GM19238 (cell line): ENCODE measurements around the gene PCDH9.

Experiments used
- DNase-seq: peaks from one replicate; pipeline ENCODE4 v3.0.0; 2011; ENCODE audit warnings: low spot score; ENCODE audit not compliant: insufficient read length

Gene PCDH9

DNA sequence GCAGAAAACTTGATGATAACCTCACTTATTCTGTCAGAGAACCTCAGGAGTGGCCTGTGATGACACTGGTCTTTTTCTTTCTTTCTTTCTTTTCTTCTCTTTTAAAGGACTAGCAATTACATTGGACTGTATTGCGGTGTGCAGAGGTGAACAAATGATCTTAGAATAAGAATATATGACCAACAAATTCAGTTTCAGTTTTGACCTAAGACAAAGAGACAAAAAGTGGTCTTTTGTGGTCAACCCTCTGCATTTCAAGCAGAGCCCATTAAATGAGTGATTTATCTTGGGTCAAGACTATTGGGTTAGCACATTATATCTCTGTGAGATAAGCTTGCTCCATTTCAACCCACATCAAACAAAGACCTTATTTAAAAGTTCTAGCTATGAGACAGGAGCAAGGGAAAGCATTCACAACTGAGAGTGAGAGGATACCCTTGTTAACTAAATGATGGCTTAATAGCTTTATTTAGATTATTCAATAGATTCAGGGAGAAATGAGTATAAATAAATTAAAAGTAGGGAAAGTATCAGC is 644.4 kb downstream of the PCDH9 start:
- DNase-seq: no peak

GRCh38 chr13:66581675-66582074 is 648.5 kb downstream of the PCDH9 start:
- DNase-seq: no peak

GRCh38 chr13:66578305-66578704 is 651.8 kb downstream of the PCDH9 start:
- DNase-seq: no peak

- no peak for DNase-seq
Measured at GRCh38 chr13:66577358-66577757, 652.8 kb downstream of the PCDH9 start.

GRCh38 chr13:66576381-66576780 is 653.8 kb downstream of the PCDH9 start:
- DNase-seq: no peak

GRCh38 chr13:66574606-66575005 is 655.5 kb downstream of the PCDH9 start:
- no peak for DNase-seq

GRCh38 chr13:66567899-66568612 is 662.1 kb downstream of the PCDH9 start:
- no peak for DNase-seq

DNA sequence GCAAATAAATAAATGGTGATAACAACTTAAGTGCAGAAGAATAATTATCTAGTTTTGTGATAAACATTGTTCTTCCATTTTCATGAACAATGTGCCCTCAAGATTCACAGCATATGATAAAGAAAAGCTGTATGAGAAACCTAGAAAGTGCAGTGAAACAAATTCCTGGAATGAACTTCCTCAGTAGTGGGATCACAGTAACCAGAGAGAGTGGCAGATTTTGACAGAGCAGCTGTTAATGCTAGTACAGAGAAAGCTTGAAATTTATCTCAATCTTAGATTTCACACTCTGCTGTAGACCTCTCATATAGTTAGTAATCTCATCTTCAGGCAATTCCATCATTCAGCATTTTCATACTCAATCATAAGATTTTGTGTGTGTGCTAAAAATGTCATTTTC is 664.9 kb downstream of the PCDH9 start:
- no peak for DNase-seq

DNA sequence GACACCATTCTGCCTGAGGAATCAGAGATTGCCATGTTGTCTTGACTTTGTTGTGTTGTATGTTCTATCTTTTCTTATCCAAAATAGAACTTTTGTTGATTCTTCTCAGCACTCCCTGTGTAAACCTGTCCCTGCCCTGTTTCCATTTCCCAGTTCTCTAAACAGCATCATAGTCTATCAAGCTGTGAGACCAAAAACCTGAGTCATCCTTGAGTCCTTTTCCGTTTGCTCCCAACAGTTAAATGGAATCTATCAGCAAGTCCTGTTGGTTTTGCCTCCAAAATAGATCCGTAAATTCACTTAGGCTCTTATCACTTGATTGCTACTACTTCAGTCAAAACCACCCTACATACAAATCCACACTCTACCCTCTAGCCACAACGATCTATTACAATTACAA is 667.1 kb downstream of the PCDH9 start:
- no peak for DNase-seq

DNA sequence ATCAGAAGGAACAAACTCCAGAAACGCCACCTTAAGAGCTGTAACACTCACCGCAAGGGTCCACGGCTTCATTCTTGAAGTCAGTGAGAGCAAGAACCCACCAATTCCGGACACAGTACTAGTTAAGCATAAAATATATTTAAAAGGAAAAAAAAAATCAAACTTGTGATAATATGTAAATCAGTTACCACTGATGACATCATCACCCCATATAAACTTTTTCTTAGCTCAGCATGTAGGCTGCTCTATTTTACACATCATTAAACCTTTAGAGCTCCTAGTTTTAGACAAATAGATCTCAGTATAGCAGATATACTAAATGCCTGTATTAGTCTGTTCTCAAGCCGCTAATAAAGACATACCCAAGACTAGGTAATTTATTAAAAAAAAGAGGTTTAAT is 668.1 kb downstream of the PCDH9 start:
- DNase-seq: no peak

- DNase-seq: no peak
Measured at GRCh38 chr13:66560991-66561390, 669.1 kb downstream of the PCDH9 start.

DNA sequence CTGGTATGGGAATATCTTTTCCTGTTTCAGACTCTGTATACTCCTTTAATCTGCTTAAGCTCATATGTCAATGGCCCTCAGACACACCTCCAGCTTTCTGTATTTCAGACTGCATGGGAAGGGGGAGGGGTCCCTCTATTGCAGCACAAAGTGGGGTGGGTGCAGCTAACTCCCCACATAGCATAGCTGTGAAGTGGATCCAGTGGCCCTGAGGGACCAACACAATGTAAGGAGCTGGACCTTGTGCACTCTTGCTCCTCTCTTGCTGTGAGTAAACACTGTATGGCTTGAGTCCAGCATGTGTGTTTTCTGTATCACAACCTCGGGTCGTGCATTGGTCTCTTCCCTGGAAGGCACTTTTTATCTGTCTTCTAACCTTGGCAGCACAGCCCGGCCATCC is 669.9 kb downstream of the PCDH9 start:
- no peak for DNase-seq

DNA sequence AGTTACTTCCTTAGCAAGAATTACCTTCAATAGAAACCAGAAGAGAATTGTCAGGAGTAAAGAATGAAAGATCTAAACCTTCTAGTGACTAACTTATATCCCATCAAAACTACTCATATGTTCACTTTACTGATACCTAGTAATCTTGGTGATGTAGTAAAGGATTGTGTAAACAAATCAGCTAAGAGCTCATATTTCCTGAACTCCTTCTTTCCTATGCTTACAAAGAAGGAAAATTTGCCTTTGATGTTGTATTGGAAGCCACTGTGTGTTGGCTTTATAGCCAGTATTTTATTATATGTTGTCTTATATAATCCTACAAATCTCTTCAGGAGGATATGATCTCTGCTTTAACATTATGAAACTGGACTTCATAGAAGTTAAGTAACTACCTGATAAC is 671.0 kb downstream of the PCDH9 start:
- no peak for DNase-seq

- no peak for DNase-seq
Measured at GRCh38 chr13:66558506-66558905, 671.6 kb downstream of the PCDH9 start.

- no peak for DNase-seq
Measured at GRCh38 chr13:66557357-66557756, 672.8 kb downstream of the PCDH9 start.

- DNase-seq: no peak
Measured at GRCh38 chr13:66556306-66556705, 673.8 kb downstream of the PCDH9 start.

- DNase-seq: no peak
Measured at GRCh38 chr13:66553391-66553790, 676.7 kb downstream of the PCDH9 start.

GRCh38 chr13:66551128-66551527 is 679.0 kb downstream of the PCDH9 start:
- DNase-seq: no peak

DNA sequence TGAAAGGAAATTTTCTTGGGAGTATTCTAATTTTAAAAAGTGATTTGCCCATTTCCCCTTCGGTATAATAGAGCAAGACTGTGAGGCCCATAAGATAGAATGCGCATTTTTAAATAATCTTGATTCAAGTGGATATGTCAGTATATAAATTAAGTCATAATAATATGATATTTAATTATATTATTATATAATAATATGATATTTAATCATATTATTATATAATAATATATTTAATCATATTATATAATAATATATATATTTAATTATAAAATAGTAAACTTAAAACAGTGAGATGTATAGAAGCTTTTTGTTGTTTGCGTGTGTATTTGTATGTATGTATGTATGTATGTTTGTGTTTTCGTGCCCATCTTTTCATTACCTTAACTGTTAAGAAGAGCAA is 682.5 kb downstream of the PCDH9 start:
- no peak for DNase-seq

DNA sequence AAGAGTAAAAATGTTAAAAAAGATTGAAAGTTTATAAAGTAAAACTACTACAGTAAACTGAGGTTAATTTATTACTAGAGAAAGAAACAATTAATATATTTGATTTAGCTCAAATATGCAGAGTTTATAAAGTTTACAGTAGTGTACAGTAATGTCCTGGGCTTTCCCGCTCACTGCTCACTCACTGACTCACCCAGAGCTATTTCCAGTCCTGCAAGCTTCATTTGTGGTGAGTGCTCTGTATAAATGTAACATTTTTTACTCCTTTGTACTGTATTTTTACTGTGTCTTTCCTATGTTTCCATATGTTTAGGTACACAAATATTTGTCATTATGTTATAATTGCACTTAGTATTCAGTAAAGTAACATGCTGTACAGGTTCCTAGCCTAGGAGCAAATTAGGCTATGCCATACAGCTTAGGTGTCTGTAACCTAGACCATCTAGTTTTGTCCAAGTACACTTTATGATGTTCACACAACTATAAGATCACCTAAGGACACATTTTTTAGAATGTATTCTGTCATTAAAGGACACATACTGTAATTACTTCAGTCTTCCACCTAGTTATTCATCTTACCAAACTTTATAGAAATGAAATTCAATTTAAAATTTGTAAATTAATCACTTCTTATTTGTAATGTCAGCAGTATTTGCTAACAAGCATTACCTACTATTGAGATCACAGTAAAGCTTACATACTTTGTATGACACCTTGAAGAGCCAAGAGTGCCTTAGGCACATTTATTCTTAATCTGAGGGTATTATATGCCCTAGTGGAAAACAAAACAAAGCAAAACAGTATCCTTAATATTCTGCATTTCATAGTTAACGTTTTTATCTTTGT is 683.4 kb downstream of the PCDH9 start:
- no peak for DNase-seq

DNA sequence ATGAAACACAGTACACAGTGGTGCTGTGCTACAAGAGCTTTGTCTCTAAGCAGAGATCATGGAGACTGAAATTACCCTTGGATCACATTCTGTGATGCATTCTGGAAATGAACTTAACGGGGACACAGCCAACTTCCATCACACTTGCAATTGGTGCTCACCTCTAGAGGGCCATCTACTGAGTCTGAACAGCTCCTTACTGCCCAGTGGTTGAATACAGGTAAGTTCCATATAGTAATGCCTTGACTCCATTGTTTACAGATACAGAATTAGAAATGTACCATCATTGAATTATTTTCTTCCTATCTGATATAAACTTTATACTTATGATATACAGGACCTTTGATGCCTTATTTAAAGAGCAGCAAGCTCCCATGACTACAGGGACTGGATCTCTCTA is 686.4 kb downstream of the PCDH9 start:
- no peak for DNase-seq

- no peak for DNase-seq
Measured at GRCh38 chr13:66537417-66537816, 692.7 kb downstream of the PCDH9 start.

GRCh38 chr13:66536746-66537145 is 693.4 kb downstream of the PCDH9 start:
- no peak for DNase-seq
